Prostate gland (tissue), 2 donors: ENCODE results near the gene LDAF1. TPM values are rescaled to one million over a fixed set of nuclear protein-coding genes. Genes with fewer than 3 reads are reported as not detected.
"Not testable (repeated sequence)": the region's sequence is repeated elsewhere in the genome, so short reads cannot be mapped to it uniquely, and the experiment has no call there.

Experiments used
- DNase-seq: peaks from one replicate; pipeline ENCODE4 v3.0.0-alpha.2; 2019; ENCODE audit warnings: low spot score
- H3K27ac ChIP-seq, 2 donors: fragments of 200-600 bp; sonication (generic); 2 replicates each; pipeline ENCODE4 v1.5.1; 2017 to 2019
- H3K27me3 ChIP-seq: fragments of 200-600 bp; sonication (generic); replicated peaks from 2 replicates; pipeline ENCODE4 v1.5.1; 2019; ENCODE audit not compliant: insufficient read depth
- H3K36me3 ChIP-seq, 2 donors: fragments of 200-600 bp; sonication (generic); 1 replicate in 1 of 2; 2 replicates in 1 of 2; pipeline versions ENCODE4 v1.5.1 to v1.8.1; 2017 to 2019
- H3K4me1 ChIP-seq: fragments of 200-600 bp; sonication (generic); replicated peaks from 2 replicates; pipeline ENCODE4 v1.5.1; 2019
- H3K4me3 ChIP-seq, 2 donors: fragments of 200-600 bp; sonication (generic); 2 replicates each; pipeline ENCODE4 v1.5.1; 2017 to 2019
- H3K9me3 ChIP-seq: fragments of 200-600 bp; sonication (generic); 2 replicates; pipeline ENCODE4 v1.5.1; 2017
- POLR2A ChIP-seq: fragments of 450-650 bp; IDR thresholded peaks from one replicate; pipeline ENCODE4 v1.6.1; 2016; ENCODE audit warnings: antibody characterized with exemption, mild to moderate bottlenecking
- POLR2AphosphoS5 ChIP-seq: sonication (generic); formaldehyde crosslinking; IDR thresholded peaks from one replicate; pipeline ENCODE4 v1.6.1; 2017; ENCODE audit warnings: antibody characterized with exemption
- WGBS: methylation state at CpG from one replicate; pipeline ENCODE4 v1.1.5; 2018; 5-methylcytosine and 5-hydroxymethylcytosine counted together
- intact Hi-C: fragments of 100-400 bp; cut with DNase I; formaldehyde crosslinking; loops from one replicate; pipeline ENCODE4 v1.14.2; 2022
- total RNA-seq, 2 donors: library from RNA; depleted of rRNA; stranded (reverse); fragments of >200 nt; gene quantifications; one replicate each; pipeline ENCODE4 v1.1.0, GENCODE V29; 2016
- TF ChIP-seq, protein P1 (sequence below), 4 experiments: fragments of 200-600 bp in 2 of 4; fragments of 450-650 bp in 2 of 4; sonication (generic) in 2 of 4; IDR thresholded peaks; 1 replicate in 3 of 4; 2 replicates in 1 of 4; pipeline ENCODE4 v1.5.1; 2016 to 2019; ENCODE audit warnings: antibody characterized with exemption in 4 of 4, mild to moderate bottlenecking in 2 of 4, moderate library complexity in 2 of 4

Gene LDAF1
- total RNA-seq, 2 donors from 2014 or later, result 97.5 to 180 TPM

DNA sequence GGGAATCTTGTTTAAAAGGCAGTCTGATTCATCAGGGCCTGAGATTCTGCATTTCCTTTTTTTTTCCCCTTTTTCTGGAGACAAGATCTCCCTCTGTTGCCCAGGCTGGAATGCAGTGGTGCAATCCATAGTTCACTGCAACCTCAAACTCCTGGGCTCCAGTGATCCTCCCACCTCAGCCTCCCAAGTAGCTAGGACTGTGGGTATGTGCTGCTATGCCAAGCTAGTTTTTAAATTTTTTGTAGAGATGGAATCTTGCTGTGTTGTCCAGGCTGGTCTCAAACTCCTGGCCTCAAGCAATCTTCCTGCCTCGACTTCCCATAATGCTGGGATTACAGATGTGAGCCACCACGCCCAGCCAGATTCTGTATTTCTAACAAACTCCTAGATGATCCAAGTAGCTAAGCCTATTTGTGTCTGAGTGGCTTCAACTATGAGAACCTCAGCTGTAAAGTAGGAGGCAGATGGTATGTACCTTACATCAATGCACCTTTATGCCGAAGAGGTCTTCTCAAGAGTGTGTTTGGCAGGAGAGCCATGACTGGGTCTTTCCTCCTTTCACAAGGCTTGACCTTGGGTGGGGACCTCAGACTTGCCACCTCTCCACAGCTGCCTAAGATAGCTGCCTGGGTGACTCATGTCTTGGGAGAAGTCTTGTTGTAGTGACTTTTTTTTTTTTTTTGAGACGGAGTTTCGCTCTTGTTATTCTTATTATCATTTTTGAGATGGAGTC is 10.9 kb downstream of the LDAF1 start:
- Histone ChIP-seq H3K36me3 (peaks cover 0 to 10% of the 10 kb centered on the region in 2 donors), H3K4me1 (no peaks in the 10 kb centered on the region), H3K9me3 (no peaks in the 10 kb centered on the region), H3K4me3 (no peak overlapping the region), H3K27me3 (no peaks in the 10 kb centered on the region), H3K27ac (no peak overlapping the region)
- intact Hi-C loops, result no loop called here
- no peak for TF ChIP-seq POLR2AphosphoS5
- no peak for TF ChIP-seq POLR2A
- WGBS, result 96% methylated on average over 5 of the region's 5 CpGs
- no peak for DNase-seq

DNA sequence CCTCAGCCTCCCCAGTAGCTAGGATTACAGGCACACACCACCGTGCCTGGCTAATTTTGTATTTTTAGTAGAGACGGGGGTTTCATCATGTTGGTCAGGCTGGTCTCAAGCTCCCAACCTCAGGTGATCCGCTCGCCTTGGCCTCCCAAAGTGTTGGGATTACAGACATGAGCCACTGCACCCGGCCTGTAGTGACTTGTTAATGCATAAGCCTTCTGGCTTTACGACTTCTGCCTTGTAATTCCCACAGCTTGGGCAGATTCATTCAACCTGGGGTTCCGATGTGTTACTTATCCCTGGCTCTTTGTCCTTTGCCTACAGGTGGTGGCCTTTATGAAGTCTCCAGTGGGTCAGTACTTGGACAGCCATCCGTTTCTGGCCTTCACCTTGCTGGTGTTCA is 11.6 kb downstream of the LDAF1 start:
- H3K27ac ChIP-seq, H3K4me1 ChIP-seq, H3K9me3 ChIP-seq, DNase-seq, H3K27me3 ChIP-seq, H3K4me3 ChIP-seq, intact Hi-C loops: not testable (repeated sequence)
- WGBS, result 86% methylated on average over 8 of the region's 8 CpGs
- H3K36me3 ChIP-seq, result peaks cover 0 to 10% of the 10 kb centered on the region in 2 donors

DNA sequence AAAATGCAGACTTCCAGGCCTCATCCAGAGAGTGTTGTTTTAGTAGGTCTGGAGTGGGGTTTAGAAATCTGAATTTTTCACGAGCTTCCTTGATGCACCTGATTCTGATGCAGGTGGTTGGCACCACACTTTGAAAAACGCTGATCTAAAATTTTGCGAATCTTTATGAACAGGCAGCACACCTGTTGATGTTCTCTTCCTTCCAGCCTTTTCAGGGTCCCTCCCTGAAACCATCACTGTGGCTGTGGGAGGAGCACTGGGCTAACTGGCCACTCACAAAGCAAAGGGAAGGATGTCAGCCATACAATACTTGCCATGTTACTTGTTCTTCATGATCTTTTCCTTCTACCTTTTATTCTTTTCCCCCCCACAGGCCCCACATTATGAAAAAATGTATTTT is 14.2 kb downstream of the LDAF1 start:
- Histone ChIP-seq H3K27ac (no peak overlapping the region), H3K27me3 (no peaks in the 10 kb centered on the region), H3K4me3 (no peak overlapping the region), H3K4me1 (no peaks in the 10 kb centered on the region), H3K36me3 (no peaks in the 10 kb centered on the region), H3K9me3 (no peaks in the 10 kb centered on the region)
- no peak for TF ChIP-seq POLR2A
- TF ChIP-seq POLR2AphosphoS5, result no peak
- TF ChIP-seq, protein P1, sequence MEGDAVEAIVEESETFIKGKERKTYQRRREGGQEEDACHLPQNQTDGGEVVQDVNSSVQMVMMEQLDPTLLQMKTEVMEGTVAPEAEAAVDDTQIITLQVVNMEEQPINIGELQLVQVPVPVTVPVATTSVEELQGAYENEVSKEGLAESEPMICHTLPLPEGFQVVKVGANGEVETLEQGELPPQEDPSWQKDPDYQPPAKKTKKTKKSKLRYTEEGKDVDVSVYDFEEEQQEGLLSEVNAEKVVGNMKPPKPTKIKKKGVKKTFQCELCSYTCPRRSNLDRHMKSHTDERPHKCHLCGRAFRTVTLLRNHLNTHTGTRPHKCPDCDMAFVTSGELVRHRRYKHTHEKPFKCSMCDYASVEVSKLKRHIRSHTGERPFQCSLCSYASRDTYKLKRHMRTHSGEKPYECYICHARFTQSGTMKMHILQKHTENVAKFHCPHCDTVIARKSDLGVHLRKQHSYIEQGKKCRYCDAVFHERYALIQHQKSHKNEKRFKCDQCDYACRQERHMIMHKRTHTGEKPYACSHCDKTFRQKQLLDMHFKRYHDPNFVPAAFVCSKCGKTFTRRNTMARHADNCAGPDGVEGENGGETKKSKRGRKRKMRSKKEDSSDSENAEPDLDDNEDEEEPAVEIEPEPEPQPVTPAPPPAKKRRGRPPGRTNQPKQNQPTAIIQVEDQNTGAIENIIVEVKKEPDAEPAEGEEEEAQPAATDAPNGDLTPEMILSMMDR (IDR thresholded peaks at IDR 0.05), result no peak
- WGBS, result 90% methylated on average over 3 of the region's 3 CpGs
- intact Hi-C loops, result no loop called here
- DNase-seq, result no peak

DNA sequence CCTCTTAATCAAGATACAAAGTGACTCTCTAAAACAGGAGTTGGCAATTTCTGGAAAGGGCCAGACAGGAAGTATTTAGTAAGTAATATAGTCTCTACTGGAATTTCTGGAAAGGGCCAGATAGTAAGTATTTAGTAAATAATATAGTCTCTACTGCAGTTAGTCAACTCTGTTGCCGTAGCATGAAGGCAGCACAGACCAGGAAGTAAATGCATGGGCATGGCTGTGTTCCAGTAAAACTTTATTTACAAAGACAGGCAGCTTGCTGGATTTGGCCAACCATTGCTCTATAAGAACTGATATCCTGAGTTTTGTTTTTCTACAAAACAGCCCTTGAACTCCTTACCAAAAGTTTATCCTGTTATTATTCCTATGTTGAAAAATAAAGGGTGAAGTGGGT is 16.9 kb downstream of the LDAF1 start:
- H3K27ac ChIP-seq, result peak overlapping the region in 1 of 2 donors; percentile 25
- DNase-seq, result peak; percentile 62
- H3K36me3 ChIP-seq, result no peaks in the 10 kb centered on the region
- WGBS, result 51% methylated on average over 1 of the region's 1 CpG
- no peaks in the 10 kb centered on the region for H3K27me3 ChIP-seq
- no peaks in the 10 kb centered on the region for H3K4me1 ChIP-seq
- H3K9me3 ChIP-seq, result no peaks in the 10 kb centered on the region
- intact Hi-C loops, result no loop called here
- no peak overlapping the region for H3K4me3 ChIP-seq
- peak; percentile 58 for TF ChIP-seq POLR2AphosphoS5
- TF ChIP-seq, protein P1 (IDR thresholded peaks at IDR 0.05), result no peak
- TF ChIP-seq POLR2A, result no peak

DNA sequence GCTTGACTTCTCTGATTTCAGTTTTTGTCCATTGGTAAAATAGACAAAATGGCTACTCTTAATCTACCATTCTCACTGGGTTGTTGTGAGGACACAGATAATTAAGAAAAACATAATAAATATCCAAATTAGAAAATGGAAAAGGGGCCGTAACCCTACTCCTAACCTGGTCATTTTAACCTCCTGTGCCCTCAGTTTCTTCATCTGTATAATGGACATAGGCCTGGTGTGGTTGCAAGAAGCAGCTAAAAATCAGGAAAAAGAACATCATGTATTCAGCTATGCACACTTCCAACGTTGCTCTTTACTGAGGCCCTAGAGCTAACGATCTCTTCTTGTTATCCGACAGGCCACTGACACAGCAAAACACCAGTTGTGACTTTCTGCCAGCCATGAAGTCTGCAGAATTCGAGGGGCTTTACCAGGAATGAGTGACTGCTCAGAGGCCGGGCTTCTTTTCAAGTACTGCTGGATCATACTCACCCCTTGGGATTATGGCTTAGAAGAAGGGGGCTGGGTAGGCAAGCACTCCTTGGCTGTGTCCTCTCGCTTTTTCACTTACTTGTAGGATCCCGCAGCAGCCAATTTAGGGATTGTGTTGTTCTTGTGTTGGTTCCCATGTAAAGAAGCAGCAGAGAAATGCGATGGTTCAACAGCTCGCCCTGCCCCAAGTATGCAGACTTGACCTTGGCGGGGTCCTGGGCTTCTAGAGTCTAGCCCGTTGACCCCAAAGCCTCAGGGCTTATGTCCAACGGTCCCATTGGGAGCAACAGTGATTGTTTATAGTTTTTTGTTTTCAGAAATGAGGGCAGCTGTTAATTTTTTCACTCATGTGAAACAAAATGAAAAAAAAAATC is 20.9 kb downstream of the LDAF1 start:
- TF ChIP-seq POLR2A (no peak), POLR2AphosphoS5 (no peak)
- TF ChIP-seq, protein P1 (IDR thresholded peaks at IDR 0.05), result no peak
- H3K36me3 ChIP-seq, result no peaks in the 10 kb centered on the region
- no peaks in the 10 kb centered on the region for H3K9me3 ChIP-seq
- no peaks in the 10 kb centered on the region for H3K4me1 ChIP-seq
- intact Hi-C loops, result no loop called here
- no peak for DNase-seq
- H3K27me3 ChIP-seq, result no peaks in the 10 kb centered on the region
- no peak overlapping the region for H3K4me3 ChIP-seq
- WGBS, result 89% methylated on average over 13 of the region's 13 CpGs
- H3K27ac ChIP-seq, result no peak overlapping the region
